ENCODE measurements around the gene NCAPH2. TPM values are rescaled to one million over a fixed set of nuclear protein-coding genes. Genes with fewer than 3 reads are reported as not detected.

Gene NCAPH2
- total RNA-seq, 2 experiments from 2014 or later, result 105 to 108 TPM

- Mint-ChIP-seq H3K36me3 (ENCODE audit: low read depth) (peaks cover 30% of the 10 kb centered on the region), H3K4me1 (peaks cover 3% of the 10 kb centered on the region), H3K9me3 (no peaks in the 10 kb centered on the region), H3K4me3 (no peak overlapping the region), H3K27ac (no peak overlapping the region), H3K27me3 (peaks cover 9% of the 10 kb centered on the region)
- no peak for DNase-seq
- POLR2A ChIA-PET, result no interaction called here
- CTCF ChIA-PET, result no interaction called here
Observed at GRCh38 chr22:50568626-50569025, 60.6 kb downstream of the NCAPH2 start.

GRCh38 chr22:50569041-50569459 lies 61.0 kb downstream of the NCAPH2 start:
- peaks cover 30% of the 10 kb centered on the region for H3K36me3 Mint-ChIP-seq (ENCODE audit: low read depth)

GRCh38 chr22:50569896-50570535 lies 62.0 kb downstream of the NCAPH2 start:
- H3K36me3 Mint-ChIP-seq (ENCODE audit: low read depth), result peaks cover 30% of the 10 kb centered on the region
- ChIA-PET POLR2A (interaction anchor here (1.0 kb wide), 1 partner anchor 13 kb away, joined by 3 read pairs; the partner anchor contains the start of gene CHKB), CTCF (interaction anchor here (1.3 kb wide), 1 partner anchor 12 kb away, joined by 3 read pairs; the partner anchor contains the start of gene CHKB)
- no peak overlapping the region for H3K4me3 Mint-ChIP-seq
- no peaks in the 10 kb centered on the region for H3K27me3 Mint-ChIP-seq
- no peak overlapping the region for H3K27ac Mint-ChIP-seq
- H3K4me1 Mint-ChIP-seq, result no peaks in the 10 kb centered on the region
- no peaks in the 10 kb centered on the region for H3K9me3 Mint-ChIP-seq
- DNase-seq, result no peak

More at GRCh38 chr22:50569041-50569459, 61.0 kb downstream of the NCAPH2 start:
- POLR2A ChIA-PET, result no interaction called here
- no peak overlapping the region for H3K4me3 Mint-ChIP-seq
- H3K4me1 Mint-ChIP-seq, result no peaks in the 10 kb centered on the region
- CTCF ChIA-PET, result no interaction called here
- H3K27me3 Mint-ChIP-seq, result peaks cover 7% of the 10 kb centered on the region
- H3K27ac Mint-ChIP-seq, result no peak overlapping the region
- no peak for DNase-seq
- no peaks in the 10 kb centered on the region for H3K9me3 Mint-ChIP-seq

- no peaks in the 10 kb centered on the region for H3K4me1 Mint-ChIP-seq
- ChIA-PET POLR2A (interaction anchor here (1.0 to 1.5 kb wide), 2 partner anchors 12 to 45 kb away, joined by 3 to 4 read pairs; partner anchors contain the start of genes CHKB and SCO2), CTCF (interaction anchor here (1.3 kb wide), 1 partner anchor 12 kb away, joined by 3 read pairs; the partner anchor contains the start of gene CHKB)
- H3K27ac Mint-ChIP-seq, result no peak overlapping the region
- H3K27me3 Mint-ChIP-seq, result no peaks in the 10 kb centered on the region
- no peaks in the 10 kb centered on the region for H3K9me3 Mint-ChIP-seq
- H3K4me3 Mint-ChIP-seq, result no peak overlapping the region
- DNase-seq, result no peak
- H3K36me3 Mint-ChIP-seq (ENCODE audit: low read depth), result peaks cover 34% of the 10 kb centered on the region
Observed at GRCh38 chr22:50570861-50571260, 62.8 kb downstream of the NCAPH2 start.

GRCh38 chr22:50571264-50572175 lies 63.5 kb downstream of the NCAPH2 start:
- no peaks in the 10 kb centered on the region for H3K4me1 Mint-ChIP-seq
- DNase-seq, result no peak
- H3K27me3 Mint-ChIP-seq, result no peaks in the 10 kb centered on the region
- no peaks in the 10 kb centered on the region for H3K9me3 Mint-ChIP-seq
- H3K4me3 Mint-ChIP-seq, result no peak overlapping the region
- ChIA-PET CTCF (interaction anchor here (1.3 to 1.9 kb wide), 3 partner anchors 8 to 46 kb away, joined by 3 to 8 read pairs (median 8); partner anchors contain the start of genes CHKB, SCO2 and SYCE3), POLR2A (interaction anchor here (1.0 to 2.1 kb wide), 6 partner anchors 8 to 46 kb away, joined by 3 to 13 read pairs (median 4); partner anchors contain the start of genes CHKB, SCO2 and SYCE3)
- peaks cover 39% of the 10 kb centered on the region for H3K36me3 Mint-ChIP-seq (ENCODE audit: low read depth)
- no peak overlapping the region for H3K27ac Mint-ChIP-seq

- ChIA-PET POLR2A (interaction anchor here (0.8 to 2.1 kb wide), 5 partner anchors 9 to 46 kb away, joined by 3 to 13 read pairs (median 4); partner anchors contain the start of genes CHKB and SYCE3), CTCF (interaction anchor here (1.7 to 1.9 kb wide), 2 partner anchors 10 to 47 kb away, joined by 8 read pairs; partner anchors contain the start of genes SCO2 and SYCE3)
- Mint-ChIP-seq H3K27ac (no peak overlapping the region), H3K9me3 (no peaks in the 10 kb centered on the region), H3K4me1 (peaks cover 9% of the 10 kb centered on the region), H3K36me3 (ENCODE audit: low read depth) (peaks cover 44% of the 10 kb centered on the region), H3K27me3 (no peaks in the 10 kb centered on the region), H3K4me3 (no peak overlapping the region)
- no peak for DNase-seq
Observed at GRCh38 chr22:50572965-50573364, 64.9 kb downstream of the NCAPH2 start.

GRCh38 chr22:50573491-50574382 lies 65.7 kb downstream of the NCAPH2 start:
- Mint-ChIP-seq H3K27me3 (no peaks in the 10 kb centered on the region), H3K36me3 (ENCODE audit: low read depth) (peaks cover 43% of the 10 kb centered on the region)
- CTCF ChIA-PET, result interaction anchor here (1.7 to 3.7 kb wide), 3 partner anchors 11 to 48 kb away, joined by 8 to 18 read pairs (median 8); partner anchors contain the start of genes SCO2 and SYCE3

GRCh38 chr22:50574383-50574755 lies 66.3 kb downstream of the NCAPH2 start:
- peaks cover 15% of the 10 kb centered on the region for H3K4me1 Mint-ChIP-seq
- CTCF ChIA-PET, result interaction anchor here (3.7 kb wide), 1 partner anchor 11 kb away, joined by 18 read pairs; the partner anchor contains the start of gene SYCE3
- no peak for DNase-seq
- H3K9me3 Mint-ChIP-seq, result no peaks in the 10 kb centered on the region
- POLR2A ChIA-PET, result interaction anchor here (0.7 to 1.4 kb wide), 3 partner anchors 9 to 49 kb away, joined by 3 to 7 read pairs (median 4); partner anchors contain the start of genes CHKB and SCO2
- no peaks in the 10 kb centered on the region for H3K27me3 Mint-ChIP-seq
- H3K27ac Mint-ChIP-seq, result no peak overlapping the region
- H3K4me3 Mint-ChIP-seq, result no peak overlapping the region
- peaks cover 41% of the 10 kb centered on the region for H3K36me3 Mint-ChIP-seq (ENCODE audit: low read depth)

More at GRCh38 chr22:50573491-50574382, 65.7 kb downstream of the NCAPH2 start:
- Mint-ChIP-seq H3K27ac (no peak overlapping the region), H3K4me1 (peaks cover 14% of the 10 kb centered on the region), H3K9me3 (no peaks in the 10 kb centered on the region), H3K4me3 (no peak overlapping the region)
- DNase-seq, result no peak
- POLR2A ChIA-PET, result interaction anchor here (0.8 to 2.1 kb wide), 4 partner anchors 8 to 46 kb away, joined by 4 to 13 read pairs (median 5); partner anchors contain the start of genes CHKB and SYCE3

Other genes starting within 250 kb of the NCAPH2 start
- gene MAPK12, start 246.5 kb upstream of the NCAPH2 start, total RNA-seq, result 1 to 10 TPM; 4.8 to 5.8 TPM
- 10 to 100 TPM; 13.4 to 14.2 TPM for gene MAPK11, start 237.8 kb upstream of the NCAPH2 start, total RNA-seq
- 10 to 100 TPM; 21.5 to 23.5 TPM for gene PLXNB2, start 200.6 kb upstream of the NCAPH2 start, total RNA-seq
- gene DENND6B, start 181.2 kb upstream of the NCAPH2 start, total RNA-seq, result 1 to 10 TPM; 5.0 to 5.6 TPM
- gene PPP6R2, start 164.9 kb upstream of the NCAPH2 start, total RNA-seq, result 10 to 100 TPM; 56.5 to 58.9 TPM
- gene SBF1, start 33.2 kb upstream of the NCAPH2 start, total RNA-seq, result 100 to 1,000 TPM; 181 to 196 TPM
- gene ADM2, start 26.7 kb upstream of the NCAPH2 start, total RNA-seq, result 1 to 10 TPM; 7.6 to 8.8 TPM
- gene MIOX, start 21.4 kb upstream of the NCAPH2 start, total RNA-seq, result under 1 TPM; 0.48 to 0.60 TPM
- 100 to 1,000 TPM; 111 to 114 TPM for gene LMF2, start 522 bp upstream of the NCAPH2 start, total RNA-seq
- gene SCO2, start 17.4 kb downstream of the NCAPH2 start, total RNA-seq, result 1 to 10 TPM; 6.4 to 7.0 TPM
- gene TYMP, start 21.8 kb downstream of the NCAPH2 start, total RNA-seq, result 10 to 100 TPM; 89.1 to 90.2 TPM
- gene KLHDC7B, start 37.7 kb downstream of the NCAPH2 start, total RNA-seq, result 1 to 10 TPM; 8.0 to 8.4 TPM
- gene SYCE3, start 54.7 kb downstream of the NCAPH2 start, total RNA-seq, result under 1 TPM; 0.58 to 0.71 TPM
- 10 to 100 TPM; 60.8 to 60.9 TPM for gene CPT1B, start 70.2 kb downstream of the NCAPH2 start, total RNA-seq
- 100 to 1,000 TPM; 101 to 111 TPM for gene CHKB, start 74.6 kb downstream of the NCAPH2 start, total RNA-seq
- gene MAPK8IP2, start 92.6 kb downstream of the NCAPH2 start, total RNA-seq, result under 1 TPM; 0.15 to 0.18 TPM
- gene ARSA, start 119.9 kb downstream of the NCAPH2 start, total RNA-seq, result 10 to 100 TPM; 63.1 to 65.0 TPM
- under 1 TPM in 1 of 2 experiments, not detected in 1; 0.08 TPM for gene SHANK3, start 164.6 kb downstream of the NCAPH2 start, total RNA-seq
- gene ACR, start 230.0 kb downstream of the NCAPH2 start, total RNA-seq, result not detected